Activated CD4-positive, alpha-beta T cell treated with anti-CD3 and anti-CD28 coated beads, Interleukin-2, Interleukin-6, amounts not matched to agents 100 ng/mL and 50 ng/mL, durations not matched to agents 16 hours and 8 hours (primary cell): ENCODE results near the gene TDRD7.
A peak's percentile ranks its signal among the peaks of the same experiment; 100 is the strongest.

ENCODE experiments used
- DNase-seq: peaks from one replicate; pipeline ENCODE4 v3.0.0-alpha.2; 2020

TDRD7 gene, protein sequence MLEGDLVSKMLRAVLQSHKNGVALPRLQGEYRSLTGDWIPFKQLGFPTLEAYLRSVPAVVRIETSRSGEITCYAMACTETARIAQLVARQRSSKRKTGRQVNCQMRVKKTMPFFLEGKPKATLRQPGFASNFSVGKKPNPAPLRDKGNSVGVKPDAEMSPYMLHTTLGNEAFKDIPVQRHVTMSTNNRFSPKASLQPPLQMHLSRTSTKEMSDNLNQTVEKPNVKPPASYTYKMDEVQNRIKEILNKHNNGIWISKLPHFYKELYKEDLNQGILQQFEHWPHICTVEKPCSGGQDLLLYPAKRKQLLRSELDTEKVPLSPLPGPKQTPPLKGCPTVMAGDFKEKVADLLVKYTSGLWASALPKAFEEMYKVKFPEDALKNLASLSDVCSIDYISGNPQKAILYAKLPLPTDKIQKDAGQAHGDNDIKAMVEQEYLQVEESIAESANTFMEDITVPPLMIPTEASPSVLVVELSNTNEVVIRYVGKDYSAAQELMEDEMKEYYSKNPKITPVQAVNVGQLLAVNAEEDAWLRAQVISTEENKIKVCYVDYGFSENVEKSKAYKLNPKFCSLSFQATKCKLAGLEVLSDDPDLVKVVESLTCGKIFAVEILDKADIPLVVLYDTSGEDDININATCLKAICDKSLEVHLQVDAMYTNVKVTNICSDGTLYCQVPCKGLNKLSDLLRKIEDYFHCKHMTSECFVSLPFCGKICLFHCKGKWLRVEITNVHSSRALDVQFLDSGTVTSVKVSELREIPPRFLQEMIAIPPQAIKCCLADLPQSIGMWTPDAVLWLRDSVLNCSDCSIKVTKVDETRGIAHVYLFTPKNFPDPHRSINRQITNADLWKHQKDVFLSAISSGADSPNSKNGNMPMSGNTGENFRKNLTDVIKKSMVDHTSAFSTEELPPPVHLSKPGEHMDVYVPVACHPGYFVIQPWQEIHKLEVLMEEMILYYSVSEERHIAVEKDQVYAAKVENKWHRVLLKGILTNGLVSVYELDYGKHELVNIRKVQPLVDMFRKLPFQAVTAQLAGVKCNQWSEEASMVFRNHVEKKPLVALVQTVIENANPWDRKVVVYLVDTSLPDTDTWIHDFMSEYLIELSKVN

DNA sequence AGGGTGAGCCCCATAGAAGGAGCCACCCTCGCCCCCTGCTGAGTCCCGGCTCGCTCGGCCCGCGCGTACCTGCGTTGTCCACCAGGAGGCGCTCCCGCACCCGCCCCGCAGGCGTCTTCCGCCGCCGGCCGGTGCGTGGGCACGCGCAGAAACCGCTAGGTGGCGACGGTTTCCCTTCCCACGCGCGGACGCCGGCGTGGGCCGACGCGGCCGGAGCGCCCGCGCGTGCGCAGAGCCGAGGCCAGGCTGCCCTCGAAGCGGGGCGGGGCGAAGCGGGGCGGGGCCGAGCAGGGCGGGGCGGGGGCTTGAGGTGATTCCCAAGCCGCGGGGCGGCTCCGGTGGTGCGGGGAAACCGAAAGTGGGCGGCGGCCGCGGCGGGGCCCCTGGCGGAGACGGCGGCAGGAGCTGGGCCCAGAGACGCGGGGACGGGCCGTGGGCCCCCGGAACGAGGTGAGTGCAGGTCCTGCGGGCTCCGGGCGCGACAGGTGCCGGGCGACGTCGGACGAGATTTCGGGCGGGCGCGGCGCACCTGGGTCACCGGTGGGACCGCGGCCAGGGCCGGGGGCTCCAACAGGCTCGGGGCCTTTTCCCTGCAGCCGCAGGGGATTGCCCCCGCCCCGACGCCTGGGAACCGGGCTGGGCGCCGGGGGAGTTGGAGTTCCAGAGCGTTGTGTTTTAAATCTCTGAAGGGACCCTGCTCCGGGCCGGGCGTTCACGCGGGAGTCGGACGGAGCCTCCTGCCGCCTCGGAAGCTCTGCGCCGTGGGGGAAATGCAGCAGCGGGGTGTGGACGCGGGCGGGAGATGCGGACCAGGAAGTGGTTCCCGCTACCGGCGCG lies at the start of gene TDRD7:
TSS of gene TDRD7 (plus strand) at position 308 of the 837 bp plus-strand sequence. CDS start 16,370 bp downstream, outside the sequence.
- peak; percentile 86 for DNase-seq

DNA sequence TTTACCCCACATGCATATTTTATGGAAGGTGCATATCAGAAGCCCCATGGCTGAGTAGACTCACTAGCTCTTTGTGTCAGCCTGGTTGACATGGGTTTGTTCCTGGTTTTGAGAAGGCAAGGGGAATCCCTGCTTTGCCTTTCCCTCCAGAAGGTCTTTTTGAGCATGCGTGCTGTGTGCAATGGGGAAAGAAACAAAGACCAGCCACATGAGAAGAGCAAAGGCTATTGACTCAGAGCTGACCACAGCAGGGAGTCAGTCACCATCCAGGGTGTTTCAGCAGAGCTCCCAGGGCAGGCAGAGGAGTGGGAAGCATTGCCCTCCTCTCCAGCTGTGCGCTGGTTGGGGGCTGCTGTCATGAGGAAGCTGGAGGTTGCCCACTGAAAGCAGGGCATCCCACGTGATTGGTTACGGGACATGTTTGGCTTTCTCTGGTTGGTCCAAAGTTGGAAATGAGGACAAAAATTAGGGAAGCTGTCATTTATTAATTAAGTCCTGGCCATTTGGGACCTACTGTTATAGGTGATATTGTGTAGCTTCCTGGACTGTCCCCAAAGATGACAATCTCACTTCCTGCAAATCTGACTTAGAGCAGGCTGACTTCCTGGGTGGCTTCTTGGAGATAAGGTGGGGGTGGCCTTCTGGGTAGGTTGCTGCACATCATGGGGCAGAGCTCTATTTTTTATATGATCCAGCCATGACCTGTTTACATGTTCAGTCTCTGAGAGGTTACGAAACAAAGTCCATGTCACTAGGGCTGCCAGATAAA lies 48.9 kb upstream of the TDRD7 start:
- no peak for DNase-seq

DNA sequence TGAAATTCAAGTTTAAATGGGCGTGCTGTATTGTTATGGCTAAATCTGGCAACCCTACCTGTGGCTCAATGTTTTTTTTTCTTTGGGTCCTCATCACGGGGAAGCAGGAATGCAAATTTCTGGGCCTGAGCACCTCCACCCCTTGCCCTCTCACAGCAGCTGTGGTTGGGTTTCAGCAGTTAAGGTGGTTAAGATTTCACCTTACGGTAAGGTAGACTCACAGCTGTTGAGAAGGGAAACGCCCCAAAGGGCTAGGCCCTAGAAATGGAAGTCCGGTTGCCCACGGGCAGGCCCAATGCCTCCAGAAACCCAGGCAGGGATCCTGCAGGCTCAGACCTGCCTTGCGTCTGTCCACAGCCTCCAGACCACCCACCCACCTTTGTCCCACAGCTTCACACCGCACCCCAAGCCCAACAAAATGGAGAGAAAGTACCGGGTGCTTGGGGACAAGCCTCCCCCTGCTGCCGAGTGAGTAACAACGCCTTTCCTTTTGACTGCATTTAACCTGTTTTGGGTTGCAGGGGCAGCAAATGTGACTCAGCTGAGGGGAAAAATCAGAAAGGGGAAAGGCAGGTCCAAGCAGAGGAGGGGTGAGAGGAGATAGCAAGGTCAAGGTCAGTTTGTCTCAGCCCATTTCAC lies 48.1 kb upstream of the TDRD7 start:
- no peak for DNase-seq

DNA sequence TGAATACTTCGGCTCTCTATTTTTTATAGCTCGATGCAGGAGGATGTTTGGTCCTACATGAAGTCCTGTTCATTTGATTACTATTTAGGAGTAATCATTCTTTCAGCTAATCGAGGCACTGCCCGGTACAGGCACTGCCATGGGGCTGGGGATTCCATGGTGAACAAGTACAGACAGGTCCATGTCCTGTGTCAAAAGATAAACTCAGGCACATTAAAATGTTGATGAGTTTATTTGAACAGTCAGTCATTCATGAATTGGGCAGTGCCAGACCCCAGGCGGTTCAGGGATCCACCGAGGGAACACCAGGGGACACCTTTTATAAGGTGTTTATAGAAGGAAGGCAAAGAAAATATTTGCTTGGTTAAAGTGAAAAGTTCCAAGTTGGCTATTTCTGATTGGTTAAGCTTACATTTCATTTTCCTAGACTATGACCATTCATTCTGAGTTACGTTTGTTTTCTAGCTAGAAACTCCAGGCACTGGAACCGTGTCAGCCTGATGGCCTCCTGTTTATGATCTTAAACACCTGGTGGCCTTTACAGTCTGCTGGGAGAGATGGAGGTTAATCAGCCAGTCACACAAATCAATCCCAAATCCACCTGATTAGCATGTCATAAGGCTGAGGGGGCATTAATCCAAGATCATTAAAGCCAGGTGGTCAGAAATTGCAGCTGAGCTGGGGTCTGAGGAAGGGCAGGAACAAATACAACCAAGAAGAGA lies 47.0 kb upstream of the TDRD7 start:
- DNase-seq, result no peak

DNA sequence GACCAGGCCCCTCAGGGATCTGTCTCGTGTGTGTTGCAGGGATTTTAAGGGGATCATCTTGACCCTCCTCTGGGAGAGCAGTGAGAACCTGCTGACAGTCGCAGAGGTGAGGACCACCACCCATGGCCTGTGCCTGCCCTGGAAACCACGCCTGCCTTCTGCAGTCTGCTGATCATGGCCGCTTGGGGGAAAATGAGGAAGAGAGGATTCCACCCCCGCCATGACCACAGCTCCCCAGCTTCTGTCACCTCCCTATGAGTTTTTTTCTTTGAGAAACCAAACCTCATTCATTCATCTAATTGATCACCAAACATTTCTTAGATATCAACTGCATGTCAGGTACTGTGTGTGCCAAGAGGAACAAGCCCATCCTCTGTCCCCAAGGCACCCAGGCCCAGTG lies 46.3 kb upstream of the TDRD7 start:
- DNase-seq, result no peak

DNA sequence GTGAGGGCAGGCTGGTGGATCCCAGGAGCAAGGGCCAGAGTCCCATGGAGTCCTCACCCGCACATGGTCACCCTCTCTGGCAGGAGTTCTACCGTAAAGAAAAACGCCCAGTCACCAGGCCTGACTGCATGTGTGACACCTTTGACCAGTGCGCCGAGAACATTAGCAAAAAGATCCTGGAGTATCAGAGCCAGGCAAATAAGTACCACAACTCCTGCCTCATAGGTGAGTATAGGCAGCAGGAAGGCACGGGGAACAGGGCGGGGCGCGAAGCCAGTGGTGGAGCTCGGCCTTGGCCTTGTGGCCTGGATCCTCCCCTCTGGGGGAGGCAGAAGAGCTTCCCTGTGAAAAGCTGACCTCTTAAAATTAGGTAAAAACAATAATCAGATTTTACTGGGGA lies 45.4 kb upstream of the TDRD7 start:
- DNase-seq, result no peak

DNA sequence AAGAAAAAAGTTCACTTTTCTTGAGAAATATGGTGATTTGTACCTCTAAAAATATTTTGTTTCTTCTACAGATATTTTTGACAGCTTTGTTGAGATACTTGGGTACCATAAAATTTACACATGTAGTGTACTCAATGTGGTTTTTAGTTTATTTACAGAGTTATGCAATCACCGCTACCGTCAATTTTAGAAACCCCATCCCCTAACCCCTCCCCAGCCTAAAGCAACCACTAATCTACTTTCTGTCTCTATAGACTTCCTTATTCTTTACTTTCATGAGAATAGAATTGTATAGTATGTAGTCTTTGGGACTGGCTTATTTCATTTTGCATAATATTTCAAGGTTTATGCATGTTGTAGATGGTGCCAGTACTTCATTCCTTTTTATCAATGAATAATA lies 45.0 kb upstream of the TDRD7 start:
- DNase-seq, result no peak

DNA sequence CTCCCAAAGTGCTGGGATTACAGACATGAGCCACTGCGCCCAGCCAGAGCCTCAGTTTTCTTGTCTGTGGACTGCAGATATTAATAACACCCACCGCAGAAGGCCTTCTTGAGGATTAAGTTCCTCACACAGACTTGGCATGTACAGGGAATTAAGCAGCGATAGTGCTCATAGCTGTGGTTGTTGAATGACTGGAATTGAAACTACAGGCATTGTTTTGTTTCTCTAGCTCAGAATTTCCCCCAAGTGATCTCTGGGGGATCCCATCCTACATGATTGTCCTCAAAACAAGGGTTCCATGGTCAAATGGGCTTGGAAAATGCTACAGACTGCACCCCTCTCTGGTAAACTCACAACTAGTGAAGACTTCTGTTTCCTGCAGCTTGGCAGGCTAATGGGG lies 44.2 kb upstream of the TDRD7 start:
- DNase-seq, result peak; percentile 8

DNA sequence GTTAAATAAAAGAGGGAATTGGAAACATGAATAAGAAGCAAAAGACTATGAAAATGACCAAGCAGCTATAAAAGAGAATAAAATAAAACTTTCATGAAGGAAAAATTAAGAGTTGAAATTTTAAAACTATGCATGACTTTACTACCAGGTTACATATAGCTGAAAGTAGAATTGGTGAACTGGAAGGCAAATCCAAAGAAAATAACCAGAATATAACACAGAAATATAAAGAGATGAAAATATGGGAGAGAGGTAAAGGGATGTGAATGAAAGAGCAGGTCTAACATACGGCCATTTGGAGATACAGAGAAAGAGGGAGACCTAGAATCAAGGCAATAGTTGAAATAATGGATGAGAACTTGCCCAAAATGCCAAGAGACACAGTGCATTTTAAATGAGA lies 42.9 kb upstream of the TDRD7 start:
- DNase-seq, result no peak

DNA sequence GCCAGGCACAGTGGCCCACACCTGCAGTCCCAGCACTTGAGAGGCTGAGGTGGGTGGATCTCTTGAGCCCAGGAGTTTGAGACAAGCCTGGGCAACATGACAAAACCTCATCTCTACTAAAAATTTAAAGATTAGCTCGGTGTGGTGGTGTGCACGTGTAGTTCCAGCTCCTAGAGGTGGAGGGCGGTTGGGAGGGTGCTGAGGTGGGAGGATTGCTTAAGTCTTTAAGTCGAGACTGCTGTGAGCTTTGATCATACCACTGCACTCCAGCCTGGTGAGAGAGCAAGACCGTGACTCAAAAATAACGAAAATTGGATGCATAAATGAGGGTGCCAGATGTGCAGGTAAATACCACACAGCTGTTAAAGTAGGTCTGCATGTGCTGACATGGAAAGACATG lies 39.3 kb upstream of the TDRD7 start:
- DNase-seq, result no peak

DNA sequence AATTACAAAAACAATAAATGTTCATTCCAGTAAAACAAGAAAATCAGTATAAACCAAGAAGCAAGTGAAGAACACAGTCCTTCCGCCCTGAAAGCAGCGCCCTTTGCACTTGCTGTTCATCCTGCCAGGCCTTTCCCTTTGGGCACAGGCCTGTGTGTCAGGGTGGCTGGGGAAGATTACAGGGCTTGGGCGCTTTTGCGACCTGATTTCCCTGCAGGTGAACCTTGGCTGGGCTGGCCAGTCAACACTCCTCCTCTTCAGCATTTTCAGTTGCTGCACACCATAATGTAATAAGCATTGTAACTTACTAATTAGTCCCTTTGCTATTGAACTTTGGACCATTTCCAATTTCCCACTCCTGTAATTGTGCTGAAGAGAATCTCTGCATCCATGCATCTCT lies 38.6 kb upstream of the TDRD7 start:
- DNase-seq, result no peak

DNA sequence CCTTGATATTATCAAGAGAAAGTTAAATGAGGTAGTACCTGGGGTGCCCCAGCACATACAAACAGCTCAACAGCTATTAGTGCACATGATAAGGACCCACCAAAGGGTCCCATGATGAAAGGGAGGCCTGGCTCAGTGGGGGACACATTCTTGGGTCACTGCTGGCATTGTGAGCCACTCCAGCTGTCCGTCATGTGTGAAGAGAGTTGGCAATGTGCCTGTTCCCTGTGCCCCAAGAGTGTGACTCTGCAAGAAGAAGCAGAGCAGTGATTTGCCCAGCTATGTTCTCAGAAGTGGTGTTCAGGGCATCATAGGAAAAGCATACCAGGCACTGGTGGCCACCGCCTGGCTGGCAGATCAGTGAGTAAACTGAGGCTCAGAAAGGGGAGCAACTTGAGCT lies 37.1 kb upstream of the TDRD7 start:
- no peak for DNase-seq

DNA sequence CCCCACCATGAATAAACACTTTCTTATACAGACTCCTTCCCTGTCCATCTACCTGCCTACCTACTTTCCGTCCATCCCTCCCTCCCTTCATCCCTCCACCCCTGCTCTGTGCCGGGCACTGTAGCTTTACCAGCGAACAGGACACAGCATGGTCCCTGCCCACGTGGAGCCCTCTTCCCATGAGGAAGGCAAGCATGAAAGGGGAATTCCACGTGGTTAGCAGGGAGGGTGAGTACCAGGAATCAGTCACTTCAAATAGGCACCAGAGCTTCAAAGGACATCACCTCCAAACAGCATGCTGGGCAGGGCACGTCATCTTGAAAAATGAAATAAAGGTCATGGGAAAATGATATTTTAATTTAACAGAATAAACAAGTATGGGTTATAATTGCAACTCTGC lies 35.0 kb upstream of the TDRD7 start:
- no peak for DNase-seq

DNA sequence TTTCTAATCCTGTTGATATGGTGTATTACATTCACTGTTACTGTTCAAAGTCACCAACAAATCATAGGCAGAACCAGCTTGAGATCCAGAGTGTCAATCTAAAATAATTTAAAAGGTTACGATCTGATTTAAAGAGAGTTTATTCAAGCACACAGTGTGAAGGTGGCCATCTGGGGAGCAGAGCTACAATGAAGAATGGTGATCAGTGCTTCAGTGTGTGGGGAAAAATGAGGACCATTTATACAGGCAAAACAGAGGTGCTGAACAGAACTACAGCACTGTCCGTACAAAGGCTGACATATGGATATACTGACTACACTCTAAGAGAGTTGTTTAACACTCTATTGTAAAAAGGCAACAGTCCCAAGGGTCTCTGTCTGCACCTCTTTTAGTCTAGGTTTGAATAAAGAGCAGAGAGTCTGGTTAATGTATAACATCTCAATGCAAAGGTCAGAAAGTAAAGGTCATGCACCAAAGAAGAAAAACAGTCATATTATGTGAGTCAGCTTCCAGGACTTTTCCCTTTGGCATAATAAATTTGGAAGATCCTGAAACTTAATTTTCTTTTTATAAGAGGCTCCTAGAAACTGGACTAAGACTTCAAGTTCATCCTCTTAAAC lies 29.7 kb upstream of the TDRD7 start:
- DNase-seq, result no peak

DNA sequence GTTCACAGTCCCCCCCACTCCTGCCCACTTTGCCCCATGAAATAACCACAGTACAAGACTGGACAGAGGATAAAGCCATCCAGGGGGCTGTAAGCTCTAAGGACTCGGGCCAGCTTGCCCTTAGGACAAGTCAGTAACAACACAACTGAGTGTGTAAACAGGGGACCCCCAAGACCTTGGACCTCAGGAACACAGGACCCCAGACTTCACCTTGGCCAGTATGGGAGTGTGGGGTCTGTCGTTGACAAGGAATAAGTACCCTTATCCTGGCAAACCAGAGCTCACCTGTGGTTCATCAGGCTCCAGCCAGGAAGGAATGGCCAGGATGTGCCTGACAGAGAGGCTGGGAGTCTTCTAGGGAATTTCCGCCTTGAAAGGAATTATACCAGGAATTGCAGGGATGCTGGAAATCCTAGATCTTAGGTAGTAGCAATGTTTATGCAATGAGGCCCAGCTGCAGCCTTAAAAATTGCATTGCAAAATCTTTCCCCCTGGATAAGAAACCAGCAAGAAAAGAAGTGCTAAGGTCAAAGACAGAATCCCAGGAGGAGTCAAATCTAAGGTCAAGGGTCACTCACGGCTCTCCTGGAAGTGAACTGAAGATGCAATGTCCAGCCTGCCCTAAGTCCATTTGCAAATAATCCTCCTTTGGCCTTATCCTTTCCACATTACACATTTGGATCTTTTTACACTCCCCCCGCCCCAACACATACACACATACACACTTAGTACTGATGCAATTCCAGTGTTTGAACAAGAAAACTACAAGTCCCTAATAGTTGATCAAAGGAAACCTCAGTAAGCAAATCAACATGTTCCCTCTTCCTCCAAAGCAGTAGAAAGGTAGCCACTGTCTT lies 27.3 kb upstream of the TDRD7 start:
- no peak for DNase-seq

DNA sequence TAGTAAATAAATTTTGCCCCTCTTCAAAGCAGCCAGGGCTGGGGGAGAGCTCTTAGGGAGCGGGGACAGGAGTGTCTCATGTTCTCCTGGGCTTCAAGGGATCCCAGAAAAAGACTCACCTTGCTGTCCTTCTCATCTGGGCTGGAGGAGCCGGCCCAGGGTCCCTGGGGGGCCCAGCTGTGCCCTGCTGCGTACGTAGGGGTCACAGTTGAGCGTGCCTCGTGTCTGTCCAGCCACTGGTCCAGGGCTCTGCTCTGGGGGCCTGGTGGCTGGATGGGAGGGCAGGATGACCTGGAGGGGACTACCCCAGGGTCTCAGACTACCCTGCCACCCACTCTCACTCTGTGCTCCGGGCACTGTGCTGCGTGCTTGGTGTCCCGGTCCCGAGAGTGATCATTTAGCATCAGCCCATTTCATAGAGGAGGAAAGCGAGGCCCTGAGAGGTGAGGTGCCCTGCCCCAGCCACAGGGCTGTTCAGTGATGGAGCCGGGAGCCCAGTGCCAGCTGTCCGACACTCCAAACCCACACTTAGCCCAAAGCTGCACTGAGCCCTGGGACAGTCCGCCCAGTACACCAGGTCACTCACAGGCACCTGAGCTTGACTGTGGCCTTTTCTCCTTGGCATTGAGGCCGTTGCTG lies 26.2 kb upstream of the TDRD7 start:
- DNase-seq, result no peak

DNA sequence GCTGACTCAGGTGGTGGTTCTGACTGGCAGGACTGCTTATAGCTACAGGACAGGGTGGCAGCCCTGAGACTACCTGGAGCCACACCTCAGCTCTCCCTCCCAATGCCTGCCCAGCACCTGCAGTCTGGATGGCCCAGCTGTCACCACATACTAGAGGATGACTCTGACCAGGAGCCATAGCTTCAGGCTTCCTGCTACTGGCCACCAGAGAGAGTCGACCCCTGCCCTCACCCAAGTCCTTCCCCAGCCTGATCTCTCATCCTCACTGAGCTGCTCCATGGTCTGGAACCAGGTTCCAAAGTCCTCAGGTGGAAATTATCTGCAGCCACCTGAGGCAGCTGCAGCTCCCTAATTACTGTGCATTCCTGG lies 25.6 kb upstream of the TDRD7 start:
- DNase-seq, result no peak

DNA sequence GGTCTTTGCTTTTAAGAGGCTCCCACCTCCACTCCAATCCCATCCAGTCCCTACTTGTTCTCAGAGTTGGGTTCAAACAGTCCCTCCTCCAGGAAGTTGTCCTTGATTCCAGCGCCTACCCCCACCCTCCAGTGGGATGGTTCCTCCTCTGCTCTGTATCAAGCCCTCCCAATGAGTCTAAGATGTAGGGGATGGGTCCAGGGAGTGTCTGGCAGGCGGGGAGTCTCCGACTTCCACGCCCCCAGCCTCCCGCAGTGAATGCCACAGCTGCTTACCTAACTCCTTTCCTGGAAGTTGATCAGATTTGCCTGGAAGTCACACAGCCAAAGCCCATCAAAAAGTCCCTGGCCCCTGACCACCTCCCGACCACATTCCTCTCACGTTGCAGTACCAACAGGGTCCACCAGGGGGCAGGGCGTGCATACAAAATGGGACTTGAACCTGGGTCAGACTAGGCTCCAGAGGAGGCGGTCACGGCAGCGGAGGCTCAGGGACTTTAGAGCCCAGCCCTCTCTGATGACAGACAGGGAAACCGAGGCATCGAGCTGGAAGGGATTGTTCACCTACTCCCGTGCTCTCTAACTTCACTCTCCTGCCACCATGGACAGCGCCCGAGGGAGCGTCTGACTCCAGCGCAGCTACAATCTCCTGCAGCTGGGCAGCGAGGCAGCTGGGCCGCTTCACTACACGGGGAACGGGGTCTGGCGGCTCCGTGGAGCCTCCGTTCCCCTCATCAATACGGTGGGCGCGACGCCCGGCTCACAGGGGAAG lies 25.0 kb upstream of the TDRD7 start:
- DNase-seq, result peak; percentile 87
